GM19468 (cell line): Measurements from ENCODE around the gene ENPP6.
"Not testable (repeated sequence)": the region's sequence is repeated elsewhere in the genome, so short reads cannot be mapped to it uniquely, and the experiment has no call there.

Experiments
- ATAC-seq: cut with Tn5 transposase; IDR thresholded peaks from one replicate; pipeline ENCODE4 v1.9.1; 2021; ENCODE audit warnings: mild to moderate bottlenecking, moderate library complexity, moderate number of reproducible peaks; ENCODE audit not compliant: unreplicated experiment; ENCODE audit errors: extremely low read depth

Gene ENPP6

GRCh38 chr4:184080674-184081073, 137.0 kb downstream of the ENPP6 start:
- ATAC-seq: no peak

- ATAC-seq: no peak
These were observed 142.8 kb downstream of the ENPP6 start for GRCh38 chr4:184074677-184075388.

DNA sequence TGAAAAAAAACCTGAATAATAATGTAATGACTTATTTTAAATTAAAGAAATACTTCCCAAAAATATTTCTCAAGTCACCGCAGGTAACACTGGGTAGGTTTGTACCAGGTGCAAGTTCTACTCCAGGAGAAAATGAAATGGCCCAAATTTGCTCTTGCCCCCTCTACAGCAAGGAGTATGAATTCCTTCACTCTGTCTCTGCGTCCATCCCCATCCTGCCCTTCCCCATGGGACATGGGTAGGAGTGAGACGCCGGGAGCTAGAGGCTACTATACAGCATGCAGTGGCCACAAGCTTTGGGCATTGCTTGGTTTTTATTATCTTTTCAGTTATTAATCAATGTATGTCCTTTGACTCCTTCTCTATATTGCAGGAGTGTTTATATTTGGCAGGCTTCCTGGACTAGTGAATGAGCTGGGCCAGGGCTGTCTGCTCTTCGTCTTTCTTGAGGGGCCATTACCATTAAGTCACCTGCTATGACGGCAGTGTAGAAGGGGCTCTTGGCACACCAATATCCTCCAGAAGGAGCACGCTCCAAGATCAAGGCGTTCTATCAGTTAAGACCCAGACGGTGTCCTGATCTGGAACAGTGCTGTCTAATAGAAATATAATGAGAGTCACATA, 149.6 kb downstream of the ENPP6 start:
- ATAC-seq: no peak

- no peak for ATAC-seq
These were observed 150.9 kb downstream of the ENPP6 start for GRCh38 chr4:184066584-184067300.

- no peak for ATAC-seq
These were observed 152.8 kb downstream of the ENPP6 start for GRCh38 chr4:184064877-184065276.

GRCh38 chr4:184062769-184063168, 154.9 kb downstream of the ENPP6 start:
- ATAC-seq: no peak

DNA sequence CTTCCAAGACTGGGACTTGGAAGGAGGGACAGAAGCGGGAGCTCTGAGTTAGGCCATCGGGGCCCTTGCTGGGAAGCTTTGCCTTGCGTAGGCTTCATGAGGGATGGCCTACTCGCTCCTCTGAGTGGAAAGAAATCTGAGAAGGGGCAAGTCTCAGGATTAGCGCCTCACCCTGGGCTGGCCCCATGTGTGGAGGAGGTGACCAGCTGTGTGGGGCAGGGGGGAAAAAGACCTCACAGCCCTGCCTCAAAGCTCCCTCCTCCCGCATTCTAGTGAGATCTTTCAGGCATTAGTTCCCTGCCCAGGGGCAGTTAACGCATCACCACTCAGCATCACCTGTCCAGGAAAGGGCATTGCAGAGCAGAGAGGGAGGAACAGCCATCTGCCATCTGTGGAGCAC, 156.1 kb downstream of the ENPP6 start:
- no peak for ATAC-seq

GRCh38 chr4:184059099-184059498, 158.6 kb downstream of the ENPP6 start:
- ATAC-seq: no peak

DNA sequence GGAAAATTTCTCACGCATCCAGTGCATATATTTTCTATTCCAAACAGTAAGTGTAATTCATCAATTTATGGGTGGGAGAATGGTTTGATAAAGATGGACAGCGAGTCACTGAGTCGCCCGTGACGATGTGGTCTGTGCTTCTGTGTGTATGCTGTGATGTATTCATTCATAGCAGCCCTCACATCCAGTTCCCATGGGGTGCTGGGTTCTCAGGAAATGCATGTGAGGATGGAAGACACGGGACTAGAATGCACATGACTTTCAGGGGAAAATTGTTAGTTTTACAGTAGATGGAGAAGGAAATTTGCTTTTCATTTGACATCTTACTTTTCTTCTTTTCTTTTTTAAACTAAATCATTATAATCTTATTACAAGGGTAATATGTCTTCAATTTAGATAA, 159.6 kb downstream of the ENPP6 start:
- no peak for ATAC-seq

GRCh38 chr4:184056877-184057276, 160.8 kb downstream of the ENPP6 start:
- no peak for ATAC-seq

DNA sequence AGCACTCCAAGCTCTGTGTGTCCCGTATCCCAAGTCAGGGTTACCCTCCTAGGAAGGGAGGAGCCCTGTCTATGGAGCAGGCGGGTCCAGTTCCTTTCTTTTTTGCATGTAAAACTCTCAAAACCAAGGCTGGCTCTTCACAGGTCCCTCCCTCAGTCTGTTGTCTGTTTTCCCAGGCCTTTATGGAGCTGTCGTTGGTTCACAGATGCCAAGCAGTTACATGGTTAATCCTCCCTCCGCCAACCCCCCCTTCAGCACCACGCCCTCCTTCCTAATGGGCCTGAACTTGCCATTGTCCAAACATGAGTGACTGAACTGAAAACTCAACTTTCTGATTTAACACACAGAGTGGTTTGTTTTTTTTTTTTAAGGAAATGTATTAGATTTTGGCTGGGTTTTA, 164.2 kb downstream of the ENPP6 start:
- ATAC-seq: no peak

GRCh38 chr4:184052616-184053015, 165.1 kb downstream of the ENPP6 start:
- ATAC-seq: no peak

GRCh38 chr4:184051262-184051661, 166.4 kb downstream of the ENPP6 start:
- not testable (repeated sequence) for ATAC-seq

DNA sequence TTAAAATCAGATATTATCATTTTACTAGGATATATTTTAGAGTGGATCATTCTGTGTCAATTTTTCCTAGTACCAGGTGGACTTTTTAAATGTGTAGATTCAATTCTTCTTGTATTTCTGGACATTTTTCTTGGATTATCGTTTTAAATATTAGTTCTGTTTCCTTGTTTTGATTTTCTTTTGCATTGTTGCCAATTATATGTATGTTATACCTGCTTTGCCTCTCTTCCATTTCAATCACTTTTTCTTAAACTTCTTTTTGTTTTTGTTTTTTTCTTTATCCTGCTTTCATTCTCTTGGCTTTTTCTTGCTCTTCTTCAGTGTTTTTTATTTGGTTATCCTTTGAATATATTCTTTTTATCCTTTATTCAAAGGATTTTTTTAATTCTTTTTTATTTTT, 171.5 kb downstream of the ENPP6 start:
- ATAC-seq: no peak

GRCh38 chr4:184041156-184041555, 176.5 kb downstream of the ENPP6 start:
- no peak for ATAC-seq

GRCh38 chr4:184039963-184040383, 177.7 kb downstream of the ENPP6 start:
- no peak for ATAC-seq
